Lung (tissue), 12 donors: Measurements from ENCODE around the gene SLC18A3. TPM values are rescaled to one million over a fixed set of nuclear protein-coding genes. Genes with fewer than 3 reads are reported as not detected.

ENCODE experiments used
- ATAC-seq: fragments of 200-7000 bp; cut with Tn5 transposase; one replicate; pipeline ENCODE4 v1.9.1; 2020; ENCODE audit warnings: moderate number of reproducible peaks; ENCODE audit not compliant: insufficient read depth, low FRiP score
- DNase-seq, 3 donors: peaks; one replicate each; pipeline ENCODE4 v3.0.0-alpha.2; 2013 to 2017
- H3K27ac ChIP-seq, 2 donors: one replicate each; pipeline ENCODE4 v1.5.1; 2013; ENCODE audit warnings: mild to moderate bottlenecking in 2 of 2, moderate library complexity in 2 of 2, control low read depth in 1 of 2, inconsistent platforms in 1 of 2, low read depth in 1 of 2, low read length in 1 of 2
- H3K27me3 ChIP-seq, 3 donors: one replicate each; pipeline ENCODE4 v1.5.1; 2013; ENCODE audit warnings: low read length in 2 of 3; ENCODE audit not compliant: control insufficient read depth in 3 of 3, insufficient read depth in 3 of 3
- H3K36me3 ChIP-seq, 4 donors: one replicate each; pipeline ENCODE4 v1.5.1; 2013; ENCODE audit warnings: low read length in 4 of 4, mild to moderate bottlenecking in 1 of 4, moderate library complexity in 1 of 4; ENCODE audit not compliant: control insufficient read depth in 4 of 4, insufficient read depth in 4 of 4
- H3K4me1 ChIP-seq, 5 donors: one replicate each; pipeline ENCODE4 v1.5.1; 2013; ENCODE audit warnings: low read length in 5 of 5, mild to moderate bottlenecking in 2 of 5, moderate library complexity in 1 of 5; ENCODE audit not compliant: control insufficient read depth in 5 of 5, insufficient read depth in 5 of 5
- H3K4me3 ChIP-seq: one replicate; pipeline ENCODE4 v1.5.1; 2013; ENCODE audit warnings: mild to moderate bottlenecking, control low read depth, moderate library complexity
- H3K9ac ChIP-seq, 2 donors: one replicate each; pipeline ENCODE4 v1.5.1; 2013; ENCODE audit warnings: low read length in 2 of 2, control low read depth in 1 of 2; ENCODE audit not compliant: insufficient read depth in 1 of 2
- H3K9me3 ChIP-seq, 4 donors: one replicate each; pipeline ENCODE4 v1.5.1; 2013; ENCODE audit warnings: low read length in 3 of 4, mild to moderate bottlenecking in 1 of 4, moderate library complexity in 1 of 4; ENCODE audit not compliant: control insufficient read depth in 4 of 4, insufficient read depth in 3 of 4
- CTCF ChIP-seq: IDR thresholded peaks from 2 replicates; pipeline ENCODE4 v1.5.1; 2012; ENCODE audit warnings: mild to moderate bottlenecking; ENCODE audit errors: control extremely low read depth, extremely low read depth
- WGBS, 2 donors: extraction: QIAGEN DNeasy Blood & Tissue Kit; methylation state at CpG; one replicate each; pipeline ENCODE4 v1.1.7; 2013; 5-methylcytosine and 5-hydroxymethylcytosine counted together
- polyA plus RNA-seq, 2 donors: library from polyadenylated mRNA; stranded (reverse); fragments of 200-250 nt; gene quantifications; one replicate each; pipeline ENCODE4 v1.2.1, GENCODE V29; 2013
- total RNA-seq, 2 donors: library from RNA; depleted of rRNA in 1 of 2; stranded (reverse); fragments of >200 nt in 1 of 2; gene quantifications; one replicate each; pipeline ENCODE4 v1.2.1, GENCODE V29; 2014 to 2021
- donor health status: control.
- donor health status: control.
- donor health status: Bipolar disorder and iron deficiency.
- donor health status: healthy.
- donor health status: DM: yes; HTN: yes; CAD: no.

Gene SLC18A3
- total and polyA plus RNA-seq, 4 donors: not detected

- TF ChIP-seq CTCF: no peak
- Histone ChIP-seq H3K9ac (no peak overlapping the region), H3K9me3 (peaks cover 0 to 3% (median 0%) of the 10 kb centered on the region in 4 donors), H3K4me3 (no peak overlapping the region), H3K4me1 (peaks cover 0 to 4% (median 0%) of the 10 kb centered on the region in 5 donors), H3K27me3 (peaks cover 0 to 22% (median 0%) of the 10 kb centered on the region in 3 donors), H3K36me3 (no peaks in the 10 kb centered on the region), H3K27ac (no peak overlapping the region)
- WGBS, 2 donors: 84 to 88% methylated on average over 10 of the region's 10 CpGs
- ATAC-seq (no peak), DNase-seq (no peak)
Observed at GRCh38 chr10:49625411-49625810, 15.3 kb downstream of the SLC18A3 start.

DNA sequence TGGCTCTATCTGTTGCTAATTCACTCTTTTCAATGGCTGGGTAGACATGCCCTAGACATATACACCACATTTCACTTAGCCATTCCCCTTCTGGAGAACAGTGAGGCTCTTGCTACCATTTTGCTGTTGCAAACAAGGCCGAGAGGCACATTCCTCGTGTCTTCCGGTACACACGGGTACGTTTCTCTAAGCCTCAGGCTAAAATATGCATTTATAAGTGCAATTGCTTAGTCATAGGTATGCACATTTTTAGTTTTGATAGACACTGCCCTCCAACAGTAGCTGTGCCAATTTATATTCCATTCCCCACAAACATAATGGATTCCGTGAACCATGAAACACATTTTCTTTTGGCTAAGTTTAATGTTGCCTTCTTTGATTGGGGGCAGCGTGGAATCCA lies 16.9 kb downstream of the SLC18A3 start:
- no peaks in the 10 kb centered on the region for H3K36me3 ChIP-seq
- TF ChIP-seq CTCF: no peak
- H3K4me1 ChIP-seq: no peaks in the 10 kb centered on the region
- H3K27me3 ChIP-seq: peaks cover 0 to 25% (median 0%) of the 10 kb centered on the region in 3 donors
- H3K4me3 ChIP-seq: no peak overlapping the region
- H3K9me3 ChIP-seq: peaks cover 0 to 3% (median 0%) of the 10 kb centered on the region in 4 donors
- ATAC-seq (no peak), DNase-seq (no peak)
- WGBS, 2 donors: 91 to 93% methylated on average over 7 of the region's 7 CpGs
- no peak overlapping the region for H3K9ac ChIP-seq
- no peak overlapping the region for H3K27ac ChIP-seq

- no peaks in the 10 kb centered on the region for H3K4me1 ChIP-seq
- no peak overlapping the region for H3K4me3 ChIP-seq
- 88 to 93% methylated on average over 18 of the region's 18 CpGs for WGBS, 2 donors
- ATAC-seq: no peak
- no peak overlapping the region for H3K27ac ChIP-seq
- H3K9ac ChIP-seq: no peak overlapping the region
- H3K36me3 ChIP-seq: no peaks in the 10 kb centered on the region
- no peak for DNase-seq
- H3K9me3 ChIP-seq: peaks cover 0 to 5% (median 0%) of the 10 kb centered on the region in 4 donors
- H3K27me3 ChIP-seq: peaks cover 0 to 23% (median 0%) of the 10 kb centered on the region in 3 donors
- no peak for TF ChIP-seq CTCF
Observed at GRCh38 chr10:49627644-49628247, 17.6 kb downstream of the SLC18A3 start.

- TF ChIP-seq CTCF: no peak
- 84 to 89% methylated on average over 8 of the region's 8 CpGs for WGBS, 2 donors
- no peak overlapping the region for H3K9ac ChIP-seq
- H3K4me3 ChIP-seq: no peak overlapping the region
- H3K9me3 ChIP-seq: peaks cover 0 to 6% (median 0%) of the 10 kb centered on the region in 4 donors
- ATAC-seq (no peak), DNase-seq (no peak)
- H3K27me3 ChIP-seq: peaks cover 0 to 18% (median 0%) of the 10 kb centered on the region in 3 donors
- H3K4me1 ChIP-seq: no peaks in the 10 kb centered on the region
- H3K27ac ChIP-seq: no peak overlapping the region
- no peaks in the 10 kb centered on the region for H3K36me3 ChIP-seq
Observed at GRCh38 chr10:49628599-49628998, 18.5 kb downstream of the SLC18A3 start.
